T-cell (primary cell): ENCODE measurements around the gene CHRDL1. TPM values are rescaled to one million over a fixed set of nuclear protein-coding genes. Genes with fewer than 3 reads are reported as not detected.

Experiments
- ATAC-seq, 4 experiments: fragments of 200-7000 bp in 3 of 4; fragments of 150-1000 bp in 1 of 4; cut with Tn5 transposase; replicated peaks in 1 of 4; 1 replicate in 3 of 4; 2 replicates in 1 of 4; pipeline ENCODE4 v1.10.0; 2021; ENCODE audit warnings: moderate library complexity in 3 of 4, mild to moderate bottlenecking in 2 of 4, moderate number of reproducible peaks in 1 of 4
- CTCF ChIA-PET, 2 donors: fragments of 300-600 bp; sonication (Branson Sonifier 250); formaldehyde crosslinking; loops; one replicate each; lab custom pipeline; 2022; ENCODE audit warnings: antibody characterized with exemption in 2 of 2; lab: Charles Lee
- POLR2A ChIA-PET, 2 donors: fragments of 300-600 bp; sonication (Branson Sonifier 250); formaldehyde crosslinking; loops; one replicate each; lab custom pipeline; 2022; ENCODE audit warnings: antibody characterized with exemption in 2 of 2; lab: Charles Lee
- DNase-seq, 35 experiments: peaks; one replicate each; pipeline versions ENCODE4 v3.0.0 to v3.0.0-alpha.2; 2013 to 2023
- H3K27ac ChIP-seq: one replicate; pipeline ENCODE4 v1.5.1; 2013; ENCODE audit warnings: low read length
- H3K27me3 ChIP-seq, 2 experiments: replicated peaks in 1 of 2; 1 replicate in 1 of 2; 2 replicates in 1 of 2; pipeline versions ENCODE4 v1.6.1 to v1.7.0; 2013; ENCODE audit warnings: low read length in 1 of 2, mixed read lengths in 1 of 2; ENCODE audit not compliant: control insufficient read depth in 2 of 2, insufficient read depth in 2 of 2; ENCODE audit errors: extremely low read depth in 1 of 2
- H3K36me3 ChIP-seq, 2 donors: 1 replicate in 1 of 2; 2 replicates in 1 of 2; pipeline versions ENCODE4 v1.6.1 to v1.7.0; 2013; ENCODE audit warnings: low read length in 1 of 2; ENCODE audit not compliant: control insufficient read depth in 2 of 2, insufficient read depth in 1 of 2; ENCODE audit errors: extremely low read depth in 1 of 2
- H3K4me1 ChIP-seq, 2 experiments: 1 replicate in 1 of 2; 2 replicates in 1 of 2; pipeline versions ENCODE4 v1.6.1 to v1.7.0; 2013; ENCODE audit warnings: low read length in 2 of 2, mixed read lengths in 1 of 2; ENCODE audit not compliant: insufficient read depth in 2 of 2, control insufficient read depth in 1 of 2; ENCODE audit errors: extremely low read depth in 1 of 2
- H3K4me3 ChIP-seq, 2 donors: 1 replicate in 1 of 2; 2 replicates in 1 of 2; pipeline versions ENCODE4 v1.5.1 to v1.7.0; 2013; ENCODE audit warnings: mild to moderate bottlenecking in 2 of 2, low read length in 1 of 2, moderate library complexity in 1 of 2; ENCODE audit not compliant: control insufficient read depth in 1 of 2; ENCODE audit errors: extremely low read depth in 1 of 2
- H3K9me3 ChIP-seq: 2 replicates; pipeline ENCODE4 v1.7.0; 2013
- H3K27ac Mint-ChIP-seq, 2 donors: one replicate each; pipeline ENCODE4 v1.8.0; 2020 to 2021; ENCODE audit warnings: mild to moderate bottlenecking in 2 of 2, mixed read lengths in 2 of 2
- H3K27me3 Mint-ChIP-seq, 2 donors: one replicate each; pipeline ENCODE4 v1.8.0; 2021 to 2022; ENCODE audit warnings: mixed read lengths in 2 of 2
- H3K36me3 Mint-ChIP-seq: one replicate; pipeline ENCODE4 v1.8.0; 2021; ENCODE audit warnings: mixed read lengths
- H3K4me1 Mint-ChIP-seq, 3 donors: one replicate each; pipeline ENCODE4 v1.8.0; 2020 to 2022; ENCODE audit warnings: mixed read lengths in 3 of 3, mild to moderate bottlenecking in 1 of 3
- H3K4me3 Mint-ChIP-seq, 3 donors: one replicate each; pipeline ENCODE4 v1.8.0; 2020 to 2022; ENCODE audit warnings: mild to moderate bottlenecking in 3 of 3, mixed read lengths in 3 of 3, moderate library complexity in 3 of 3
- H3K9me3 Mint-ChIP-seq, 3 donors: one replicate each; pipeline ENCODE4 v1.8.0; 2020 to 2022; ENCODE audit warnings: mixed read lengths in 3 of 3
- WGBS: methylation state at CpG from one replicate; pipeline ENCODE4 v1.1.5; 2013; ENCODE audit warnings: missing lambda C conversion rate; ENCODE audit not compliant: insufficient coverage; 5-methylcytosine and 5-hydroxymethylcytosine counted together
- total RNA-seq, 35 experiments: library from RNA in 6 of 35; stranded (reverse) in 6 of 35; fragments of 120-200 nt in 1 of 35; gene quantifications; one replicate each; pipeline versions ENCODE4 v1.2.1 to v1.2.4 and lab custom pipeline; 2013 to 2026

The CHRDL1 gene
- total RNA-seq, 5 donors from 2014 or later (not counting 1 experiment from before 2014, with no cell fraction given): 0.09 TPM; not detected in 4

GRCh38 chrX:110734271-110734670 is 61.3 kb downstream of the CHRDL1 start:
- ATAC-seq: no peak
- peaks cover 0 to 13% of the 10 kb centered on the region in 2 donors for H3K27me3 Mint-ChIP-seq
- H3K9me3 Mint-ChIP-seq: no peaks in the 10 kb centered on the region
- Histone ChIP-seq H3K27ac (no peak overlapping the region), H3K9me3 (no peaks in the 10 kb centered on the region), H3K4me3 (no peak overlapping the region), H3K4me1 (no peaks in the 10 kb centered on the region), H3K36me3 (no peaks in the 10 kb centered on the region), H3K27me3 (no peaks in the 10 kb centered on the region)
- DNase-seq: no peak
- no peak overlapping the region for H3K4me3 Mint-ChIP-seq
- H3K36me3 Mint-ChIP-seq: no peaks in the 10 kb centered on the region
- no peak overlapping the region for H3K27ac Mint-ChIP-seq
- no peaks in the 10 kb centered on the region for H3K4me1 Mint-ChIP-seq
- POLR2A ChIA-PET: no interaction called here
- no CpG with 5 or more reads among the region's 1 CpG for WGBS
- CTCF ChIA-PET: no interaction called here

GRCh38 chrX:110733166-110733565 is 62.5 kb downstream of the CHRDL1 start:
- Mint-ChIP-seq H3K27me3 (peaks cover 0 to 16% of the 10 kb centered on the region in 2 donors), H3K4me3 (no peak overlapping the region), H3K9me3 (no peaks in the 10 kb centered on the region), H3K36me3 (no peaks in the 10 kb centered on the region), H3K4me1 (no peaks in the 10 kb centered on the region), H3K27ac (no peak overlapping the region)
- H3K27ac ChIP-seq: no peak overlapping the region
- H3K4me1 ChIP-seq: no peaks in the 10 kb centered on the region
- no peaks in the 10 kb centered on the region for H3K27me3 ChIP-seq
- H3K4me3 ChIP-seq: no peak overlapping the region
- DNase-seq: no peak
- H3K9me3 ChIP-seq: no peaks in the 10 kb centered on the region
- no CpG with 5 or more reads among the region's 2 CpGs for WGBS
- ATAC-seq: no peak
- ChIA-PET CTCF (no interaction called here), POLR2A (no interaction called here)
- H3K36me3 ChIP-seq: no peaks in the 10 kb centered on the region

- no peak for ATAC-seq
- no peaks in the 10 kb centered on the region for H3K4me1 ChIP-seq
- ChIA-PET CTCF (no interaction called here), POLR2A (no interaction called here)
- no peaks in the 10 kb centered on the region for H3K9me3 Mint-ChIP-seq
- H3K9me3 ChIP-seq: no peaks in the 10 kb centered on the region
- H3K36me3 Mint-ChIP-seq: no peaks in the 10 kb centered on the region
- H3K4me1 Mint-ChIP-seq: no peaks in the 10 kb centered on the region
- H3K27me3 Mint-ChIP-seq: peaks cover 0 to 13% of the 10 kb centered on the region in 2 donors
- no peak overlapping the region for H3K27ac Mint-ChIP-seq
- no peak overlapping the region for H3K4me3 Mint-ChIP-seq
- no peaks in the 10 kb centered on the region for H3K36me3 ChIP-seq
- DNase-seq: no peak
- WGBS: 77% methylated on average over 5 of the region's 6 CpGs
- no peak overlapping the region for H3K27ac ChIP-seq
- H3K4me3 ChIP-seq: no peak overlapping the region
- no peaks in the 10 kb centered on the region for H3K27me3 ChIP-seq
Measured at GRCh38 chrX:110732266-110732665, 63.4 kb downstream of the CHRDL1 start.

- WGBS: no CpG with 5 or more reads among the region's 2 CpGs
- no peaks in the 10 kb centered on the region for H3K36me3 Mint-ChIP-seq
- no peaks in the 10 kb centered on the region for H3K4me1 Mint-ChIP-seq
- Histone ChIP-seq H3K4me3 (no peak overlapping the region), H3K36me3 (no peaks in the 10 kb centered on the region), H3K9me3 (no peaks in the 10 kb centered on the region), H3K27ac (no peak overlapping the region), H3K27me3 (no peaks in the 10 kb centered on the region), H3K4me1 (no peaks in the 10 kb centered on the region)
- H3K9me3 Mint-ChIP-seq: no peaks in the 10 kb centered on the region
- no peak for ATAC-seq
- CTCF ChIA-PET: no interaction called here
- peaks cover 1 to 20% of the 10 kb centered on the region in 2 donors for H3K27me3 Mint-ChIP-seq
- H3K4me3 Mint-ChIP-seq: no peak overlapping the region
- POLR2A ChIA-PET: no interaction called here
- no peak overlapping the region for H3K27ac Mint-ChIP-seq
- DNase-seq: no peak
Measured at GRCh38 chrX:110723844-110724243, 71.8 kb downstream of the CHRDL1 start.

GRCh38 chrX:110722135-110722534 is 73.5 kb downstream of the CHRDL1 start:
- H3K27ac Mint-ChIP-seq: no peak overlapping the region
- H3K27me3 Mint-ChIP-seq: peaks cover 5 to 18% of the 10 kb centered on the region in 2 donors
- no peak for DNase-seq
- CTCF ChIA-PET: no interaction called here
- H3K9me3 ChIP-seq: no peaks in the 10 kb centered on the region
- no peaks in the 10 kb centered on the region for H3K4me1 Mint-ChIP-seq
- H3K27ac ChIP-seq: no peak overlapping the region
- no peak overlapping the region for H3K4me3 ChIP-seq
- POLR2A ChIA-PET: no interaction called here
- H3K27me3 ChIP-seq: no peaks in the 10 kb centered on the region
- H3K36me3 ChIP-seq: no peaks in the 10 kb centered on the region
- H3K4me3 Mint-ChIP-seq: no peak overlapping the region
- H3K9me3 Mint-ChIP-seq: no peaks in the 10 kb centered on the region
- WGBS: 80% methylated on average over 2 of the region's 10 CpGs
- H3K36me3 Mint-ChIP-seq: no peaks in the 10 kb centered on the region
- H3K4me1 ChIP-seq: no peaks in the 10 kb centered on the region
- no peak for ATAC-seq

GRCh38 chrX:110713666-110714065 is 82.0 kb downstream of the CHRDL1 start:
- H3K27me3 ChIP-seq: no peaks in the 10 kb centered on the region
- no CpG with 5 or more reads among the region's 2 CpGs for WGBS
- Mint-ChIP-seq H3K27ac (no peak overlapping the region), H3K9me3 (no peaks in the 10 kb centered on the region), H3K36me3 (no peaks in the 10 kb centered on the region), H3K27me3 (peaks cover 3 to 9% of the 10 kb centered on the region in 2 donors), H3K4me3 (no peak overlapping the region), H3K4me1 (no peaks in the 10 kb centered on the region)
- ATAC-seq (no peak), DNase-seq (no peak)
- ChIA-PET CTCF (no interaction called here), POLR2A (no interaction called here)
- H3K4me1 ChIP-seq: no peaks in the 10 kb centered on the region
- no peak overlapping the region for H3K27ac ChIP-seq
- no peaks in the 10 kb centered on the region for H3K36me3 ChIP-seq
- no peak overlapping the region for H3K4me3 ChIP-seq
- no peaks in the 10 kb centered on the region for H3K9me3 ChIP-seq

GRCh38 chrX:110706446-110706845 is 89.2 kb downstream of the CHRDL1 start:
- WGBS: no CpG with 5 or more reads among the region's 2 CpGs
- no peak overlapping the region for H3K4me3 Mint-ChIP-seq

More at GRCh38 chrX:110706446-110706845, 89.2 kb downstream of the CHRDL1 start:
- ATAC-seq (no peak), DNase-seq (no peak)
- no peaks in the 10 kb centered on the region for H3K36me3 Mint-ChIP-seq
- CTCF ChIA-PET: no interaction called here
- POLR2A ChIA-PET: no interaction called here
- Histone ChIP-seq H3K9me3 (no peaks in the 10 kb centered on the region), H3K4me1 (no peaks in the 10 kb centered on the region), H3K27ac (no peak overlapping the region), H3K36me3 (no peaks in the 10 kb centered on the region), H3K27me3 (no peaks in the 10 kb centered on the region), H3K4me3 (no peak overlapping the region)
- peaks cover 0 to 2% (median 0%) of the 10 kb centered on the region in 3 donors for H3K9me3 Mint-ChIP-seq
- H3K27me3 Mint-ChIP-seq: peaks cover 0 to 18% of the 10 kb centered on the region in 2 donors
- H3K27ac Mint-ChIP-seq: no peak overlapping the region
- H3K4me1 Mint-ChIP-seq: no peaks in the 10 kb centered on the region
